ENCODE results near the gene PADI6.

DNA sequence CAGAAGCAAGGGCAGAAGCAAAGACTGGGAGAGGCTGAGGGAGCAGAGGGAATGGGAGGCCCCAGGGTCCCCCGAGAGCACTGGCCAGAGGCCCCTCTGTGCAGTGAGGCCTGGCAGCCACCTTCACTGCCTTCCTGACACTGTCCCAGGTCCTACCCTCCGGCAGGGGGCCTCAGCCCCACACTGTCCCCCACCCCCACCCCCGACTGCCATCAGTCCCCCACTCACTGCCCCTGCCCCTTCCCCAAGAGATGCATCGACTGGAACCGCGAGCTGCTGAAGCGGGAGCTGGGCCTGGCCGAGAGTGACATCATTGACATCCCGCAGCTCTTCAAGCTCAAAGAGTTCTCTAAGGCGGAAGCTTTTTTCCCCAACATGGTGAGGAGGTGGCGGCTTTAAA lies 13.0 kb upstream of the PADI6 start:
- no peak for TF ChIP-seq POLR2A (IDR thresholded peaks at IDR 0.05; ENCODE audit: extremely low read depth, insufficient read length)
- TF ChIP-seq, protein P1, sequence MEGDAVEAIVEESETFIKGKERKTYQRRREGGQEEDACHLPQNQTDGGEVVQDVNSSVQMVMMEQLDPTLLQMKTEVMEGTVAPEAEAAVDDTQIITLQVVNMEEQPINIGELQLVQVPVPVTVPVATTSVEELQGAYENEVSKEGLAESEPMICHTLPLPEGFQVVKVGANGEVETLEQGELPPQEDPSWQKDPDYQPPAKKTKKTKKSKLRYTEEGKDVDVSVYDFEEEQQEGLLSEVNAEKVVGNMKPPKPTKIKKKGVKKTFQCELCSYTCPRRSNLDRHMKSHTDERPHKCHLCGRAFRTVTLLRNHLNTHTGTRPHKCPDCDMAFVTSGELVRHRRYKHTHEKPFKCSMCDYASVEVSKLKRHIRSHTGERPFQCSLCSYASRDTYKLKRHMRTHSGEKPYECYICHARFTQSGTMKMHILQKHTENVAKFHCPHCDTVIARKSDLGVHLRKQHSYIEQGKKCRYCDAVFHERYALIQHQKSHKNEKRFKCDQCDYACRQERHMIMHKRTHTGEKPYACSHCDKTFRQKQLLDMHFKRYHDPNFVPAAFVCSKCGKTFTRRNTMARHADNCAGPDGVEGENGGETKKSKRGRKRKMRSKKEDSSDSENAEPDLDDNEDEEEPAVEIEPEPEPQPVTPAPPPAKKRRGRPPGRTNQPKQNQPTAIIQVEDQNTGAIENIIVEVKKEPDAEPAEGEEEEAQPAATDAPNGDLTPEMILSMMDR (IDR thresholded peaks at IDR 0.05; ENCODE audit: low read depth, low read length) = no peak

Data from NB4 (cell line).